Right atrium auricular region (tissue), 2 donors: ENCODE results near the gene WDPCP. TPM values are rescaled to one million over a fixed set of nuclear protein-coding genes. Genes with fewer than 3 reads are reported as not detected.

Experiments
- DNase-seq: peaks from one replicate; pipeline ENCODE4 v3.0.0-alpha.2; 2019; ENCODE audit warnings: low spot score
- H3K27ac ChIP-seq, 2 donors: fragments of 200-600 bp; sonication (generic); 1 replicate in 1 of 2; 2 replicates in 1 of 2; pipeline ENCODE4 v1.5.1; 2016 to 2019
- H3K27me3 ChIP-seq, 2 donors: fragments of 200-600 bp; sonication (generic); one replicate each; pipeline versions ENCODE4 v1.5.1 to v1.6.0; 2017 to 2019
- H3K36me3 ChIP-seq: fragments of 200-600 bp; sonication (generic); one replicate; pipeline ENCODE4 v1.5.1; 2016
- H3K4me1 ChIP-seq, 2 donors: fragments of 200-600 bp; sonication (generic); one replicate each; pipeline versions ENCODE4 v1.5.1 to v1.6.0; 2017 to 2019
- H3K4me3 ChIP-seq, 2 donors: fragments of 200-600 bp; sonication (generic); 1 replicate in 1 of 2; 2 replicates in 1 of 2; pipeline ENCODE4 v1.5.1; 2017 to 2019; ENCODE audit warnings: mild to moderate bottlenecking in 1 of 2, moderate library complexity in 1 of 2
- H3K9me3 ChIP-seq, 2 donors: fragments of 200-600 bp; sonication (generic); one replicate each; pipeline ENCODE4 v1.5.1; 2019
- total RNA-seq, 2 donors: library from RNA; depleted of rRNA; stranded (reverse); fragments of >200 nt; gene quantifications; one replicate each; pipeline ENCODE4 v1.1.0, GENCODE V29; 2016
- TF ChIP-seq, protein P1 (sequence below), 2 donors: fragments of 200-600 bp; sonication (generic); IDR thresholded peaks; one replicate each; pipeline ENCODE4 v1.5.1; 2019; ENCODE audit warnings: antibody characterized with exemption in 2 of 2

Gene WDPCP
- total RNA-seq, 2 donors from 2014 or later: 8.7 to 12.6 TPM

DNA sequence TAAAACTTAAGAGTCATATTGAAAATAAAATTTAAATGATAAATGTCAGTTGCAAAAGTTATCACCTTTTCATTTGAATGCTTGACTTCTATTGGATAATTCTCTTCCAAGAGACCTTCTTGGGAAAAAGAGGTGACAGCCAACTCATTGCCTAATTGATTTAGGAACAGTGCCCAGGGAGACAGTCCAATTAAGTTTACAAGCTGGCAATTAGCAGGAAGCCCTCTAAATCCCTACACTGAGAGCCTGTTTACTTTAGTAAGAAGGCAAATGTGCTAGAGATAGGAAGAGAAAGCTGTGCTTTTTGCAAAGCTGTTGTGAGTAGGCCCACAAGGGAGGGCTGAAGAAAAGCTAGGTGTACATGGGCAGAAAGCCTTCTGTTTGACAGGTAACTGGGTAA, 189.1 kb downstream of the WDPCP start:
- TF ChIP-seq, protein P1, sequence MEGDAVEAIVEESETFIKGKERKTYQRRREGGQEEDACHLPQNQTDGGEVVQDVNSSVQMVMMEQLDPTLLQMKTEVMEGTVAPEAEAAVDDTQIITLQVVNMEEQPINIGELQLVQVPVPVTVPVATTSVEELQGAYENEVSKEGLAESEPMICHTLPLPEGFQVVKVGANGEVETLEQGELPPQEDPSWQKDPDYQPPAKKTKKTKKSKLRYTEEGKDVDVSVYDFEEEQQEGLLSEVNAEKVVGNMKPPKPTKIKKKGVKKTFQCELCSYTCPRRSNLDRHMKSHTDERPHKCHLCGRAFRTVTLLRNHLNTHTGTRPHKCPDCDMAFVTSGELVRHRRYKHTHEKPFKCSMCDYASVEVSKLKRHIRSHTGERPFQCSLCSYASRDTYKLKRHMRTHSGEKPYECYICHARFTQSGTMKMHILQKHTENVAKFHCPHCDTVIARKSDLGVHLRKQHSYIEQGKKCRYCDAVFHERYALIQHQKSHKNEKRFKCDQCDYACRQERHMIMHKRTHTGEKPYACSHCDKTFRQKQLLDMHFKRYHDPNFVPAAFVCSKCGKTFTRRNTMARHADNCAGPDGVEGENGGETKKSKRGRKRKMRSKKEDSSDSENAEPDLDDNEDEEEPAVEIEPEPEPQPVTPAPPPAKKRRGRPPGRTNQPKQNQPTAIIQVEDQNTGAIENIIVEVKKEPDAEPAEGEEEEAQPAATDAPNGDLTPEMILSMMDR (IDR thresholded peaks at IDR 0.05): no peak
- no peak for DNase-seq
- H3K4me3 ChIP-seq: no peak overlapping the region
- no peaks in the 10 kb centered on the region for H3K9me3 ChIP-seq
- no peaks in the 10 kb centered on the region for H3K27me3 ChIP-seq
- no peak overlapping the region for H3K27ac ChIP-seq
- no peaks in the 10 kb centered on the region for H3K4me1 ChIP-seq
- H3K36me3 ChIP-seq: peaks cover 3% of the 10 kb centered on the region

DNA sequence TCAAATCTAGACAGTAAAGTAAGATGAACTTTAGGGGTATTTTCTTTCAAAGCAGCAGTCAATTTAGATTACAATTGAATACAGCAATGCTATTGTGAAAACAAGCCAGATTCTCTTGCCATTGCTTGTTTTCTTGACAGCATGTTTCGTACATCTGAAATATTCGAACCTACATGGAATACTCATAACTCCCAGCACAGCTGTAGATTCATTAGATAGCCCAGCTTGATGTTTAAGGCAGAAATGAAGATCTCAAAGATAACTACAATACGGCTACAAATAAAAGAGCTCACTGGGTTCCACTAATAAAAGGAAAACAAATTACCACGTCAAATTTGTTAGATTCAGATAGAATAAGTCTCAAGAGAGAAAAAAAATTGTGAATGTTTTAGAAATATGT, 208.8 kb downstream of the WDPCP start:
- no peak for DNase-seq
- Histone ChIP-seq H3K4me3 (no peak overlapping the region), H3K4me1 (no peaks in the 10 kb centered on the region), H3K27ac (no peak overlapping the region), H3K27me3 (no peaks in the 10 kb centered on the region), H3K9me3 (no peaks in the 10 kb centered on the region), H3K36me3 (no peaks in the 10 kb centered on the region)
- TF ChIP-seq, protein P1 (IDR thresholded peaks at IDR 0.05): no peak

DNA sequence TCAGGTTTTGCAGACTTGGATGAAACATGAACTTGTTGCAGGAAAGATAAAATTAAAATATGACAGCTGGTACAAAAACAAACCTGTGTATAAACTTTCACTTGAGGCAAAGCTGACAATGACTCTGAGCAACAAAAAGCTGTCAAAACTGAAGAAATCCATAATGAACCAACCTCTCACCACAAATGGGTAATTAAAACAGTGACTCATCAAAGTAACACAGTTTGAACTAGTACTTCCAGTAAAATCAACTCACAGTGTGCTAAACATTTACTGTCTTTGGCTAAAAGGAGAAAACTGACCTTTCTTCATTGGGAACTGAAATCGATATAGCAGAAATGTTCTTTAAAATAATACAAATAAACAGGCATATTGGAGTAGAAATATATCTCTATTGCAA, 209.7 kb downstream of the WDPCP start:
- Histone ChIP-seq H3K27ac (no peak overlapping the region), H3K4me1 (no peaks in the 10 kb centered on the region), H3K36me3 (no peaks in the 10 kb centered on the region), H3K4me3 (no peak overlapping the region), H3K27me3 (no peaks in the 10 kb centered on the region), H3K9me3 (no peaks in the 10 kb centered on the region)
- TF ChIP-seq, protein P1 (IDR thresholded peaks at IDR 0.05): no peak
- DNase-seq: no peak

DNA sequence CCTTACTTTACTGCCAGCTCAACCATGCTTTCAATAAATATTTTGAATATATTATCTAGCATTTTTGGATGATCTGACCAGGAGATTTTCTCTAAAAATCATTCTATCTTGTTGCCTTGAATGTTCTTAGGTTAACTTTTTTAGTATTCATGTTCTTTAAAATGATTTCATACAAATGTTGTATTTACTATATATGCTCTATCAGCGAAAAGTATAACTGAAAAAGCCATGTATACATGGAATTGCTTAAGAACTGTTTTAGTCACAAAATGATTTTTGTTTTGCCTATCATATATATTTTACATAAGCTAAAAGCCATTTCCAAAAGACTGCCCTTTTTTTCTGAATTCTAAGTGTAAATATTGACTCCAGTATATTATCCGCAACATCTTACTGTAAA, 213.9 kb downstream of the WDPCP start:
- H3K4me1 ChIP-seq: no peaks in the 10 kb centered on the region
- TF ChIP-seq, protein P1 (IDR thresholded peaks at IDR 0.05): no peak
- no peak overlapping the region for H3K27ac ChIP-seq
- no peak overlapping the region for H3K4me3 ChIP-seq
- DNase-seq: no peak
- H3K36me3 ChIP-seq: no peaks in the 10 kb centered on the region
- peaks cover 0 to 23% of the 10 kb centered on the region in 2 donors for H3K9me3 ChIP-seq
- no peaks in the 10 kb centered on the region for H3K27me3 ChIP-seq

DNA sequence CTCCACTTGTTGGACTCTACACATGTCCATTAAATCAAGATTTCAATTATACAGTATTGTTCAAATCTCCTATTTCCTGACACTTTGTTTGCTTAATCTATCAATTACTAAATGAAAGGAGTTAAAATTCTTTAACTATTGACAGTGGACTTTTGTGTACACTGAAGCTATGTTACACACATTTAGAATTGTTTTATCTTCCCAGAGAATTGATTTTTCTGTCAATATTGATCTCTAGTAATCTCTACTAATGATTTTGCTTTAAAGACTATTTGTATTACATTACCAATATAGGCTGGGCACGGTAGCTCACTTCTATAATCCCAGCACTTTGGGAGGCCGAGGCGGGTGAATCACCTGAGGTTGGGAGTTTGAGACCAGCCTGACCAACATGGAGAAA, 215.7 kb downstream of the WDPCP start:
- Histone ChIP-seq H3K27me3 (no peaks in the 10 kb centered on the region), H3K4me1 (no peaks in the 10 kb centered on the region), H3K27ac (no peak overlapping the region), H3K4me3 (no peak overlapping the region), H3K9me3 (peaks cover 0 to 23% of the 10 kb centered on the region in 2 donors), H3K36me3 (no peaks in the 10 kb centered on the region)
- no peak for DNase-seq
- TF ChIP-seq, protein P1 (IDR thresholded peaks at IDR 0.05): no peak

DNA sequence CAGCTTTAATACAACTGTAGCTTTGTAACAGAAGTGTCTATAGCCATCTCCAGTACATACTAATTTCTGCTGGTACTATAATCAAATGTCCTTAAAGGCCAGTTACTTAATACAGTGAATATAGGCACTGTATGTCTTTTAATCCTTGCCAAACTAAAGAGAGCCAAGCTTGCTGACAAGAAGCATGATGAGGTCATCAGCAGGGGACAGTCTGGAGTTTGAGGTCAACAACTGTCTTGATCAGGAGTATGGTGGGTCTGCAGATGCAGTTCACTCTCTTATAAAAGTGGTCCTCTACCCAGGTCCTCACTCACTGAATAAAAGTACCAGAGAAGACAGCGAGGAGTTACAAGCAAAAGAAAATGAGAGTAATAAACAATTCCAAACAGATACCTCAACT, 219.1 kb downstream of the WDPCP start:
- Histone ChIP-seq H3K4me1 (no peaks in the 10 kb centered on the region), H3K36me3 (no peaks in the 10 kb centered on the region), H3K9me3 (peaks cover 0 to 23% of the 10 kb centered on the region in 2 donors), H3K4me3 (no peak overlapping the region), H3K27ac (no peak overlapping the region), H3K27me3 (no peaks in the 10 kb centered on the region)
- no peak for DNase-seq
- TF ChIP-seq, protein P1 (IDR thresholded peaks at IDR 0.05): no peak
